DND-41 (cell line): Measurements from ENCODE around the gene EIF2S3.

Experiments used
- ATAC-seq: fragments of 200-7000 bp; cut with Tn5 transposase; 3 replicates; pipeline ENCODE4 v1.9.1; 2021; ENCODE audit warnings: low read depth; ENCODE audit not compliant: insufficient read depth
- DNase-seq: peaks from one replicate; pipeline ENCODE4 v3.0.0-alpha.2; 2020
- H2AFZ ChIP-seq: 2 replicates; pipeline ENCODE4 v1.6.0; 2012; ENCODE audit warnings: low read depth, low read length
- H3K27ac ChIP-seq: 2 replicates; pipeline ENCODE4 v1.5.1; 2012; ENCODE audit warnings: low read length, inconsistent platforms
- H3K27me3 ChIP-seq: fragments of 200-600 bp; sonication (generic); 2 replicates; pipeline ENCODE4 v1.6.0; 2012; ENCODE audit warnings: low read length, mild to moderate bottlenecking, inconsistent platforms; ENCODE audit not compliant: insufficient read depth, poor library complexity
- H3K36me3 ChIP-seq: 2 replicates; pipeline ENCODE4 v1.5.1; 2012; ENCODE audit warnings: low read length, inconsistent platforms; ENCODE audit not compliant: insufficient read depth
- H3K4me1 ChIP-seq: 2 replicates; pipeline ENCODE4 v1.5.1; 2012; ENCODE audit warnings: mild to moderate bottlenecking, low read length; ENCODE audit not compliant: insufficient read depth
- H3K4me2 ChIP-seq: 2 replicates; pipeline ENCODE4 v1.6.0; 2012; ENCODE audit warnings: mild to moderate bottlenecking, moderate library complexity, low read length, inconsistent platforms; ENCODE audit not compliant: insufficient read depth
- H3K4me3 ChIP-seq, 2 experiments: fragments of 200-600 bp in 1 of 2; shearing (Covaris generic) in 1 of 2; 2 replicates each; pipeline ENCODE4 v1.5.1; 2012 to 2016; ENCODE audit warnings: inconsistent platforms in 2 of 2, low read length in 2 of 2, mild to moderate bottlenecking in 2 of 2, low read depth in 1 of 2, moderate library complexity in 1 of 2
- H3K79me2 ChIP-seq: 2 replicates; pipeline ENCODE4 v1.6.0; 2012; ENCODE audit warnings: low read length, inconsistent platforms; ENCODE audit not compliant: insufficient read depth
- H3K9ac ChIP-seq: 2 replicates; pipeline ENCODE4 v1.6.0; 2012; ENCODE audit warnings: low read depth, mild to moderate bottlenecking, inconsistent platforms, low read length, moderate library complexity
- H3K9me3 ChIP-seq: 2 replicates; pipeline ENCODE4 v1.5.1; 2012; ENCODE audit warnings: low read length, moderate library complexity, mild to moderate bottlenecking, inconsistent platforms; ENCODE audit not compliant: insufficient read depth, severe bottlenecking
- H4K20me1 ChIP-seq: 2 replicates; pipeline ENCODE4 v1.6.0; 2012; ENCODE audit warnings: low read length; ENCODE audit not compliant: insufficient read depth
- CTCF ChIP-seq: IDR thresholded peaks from 2 replicates; pipeline ENCODE4 v1.5.1; 2012; ENCODE audit warnings: borderline replicate concordance, low read length, moderate library complexity, mild to moderate bottlenecking; ENCODE audit not compliant: poor library complexity, severe bottlenecking; ENCODE audit errors: extremely low read depth
- EZH2 ChIP-seq: IDR thresholded peaks from 3 replicates; pipeline ENCODE4 v1.6.1; 2012; ENCODE audit warnings: borderline replicate concordance, low read depth, mild to moderate bottlenecking, moderate library complexity, low read length, inconsistent platforms; ENCODE audit not compliant: severe bottlenecking

The EIF2S3 gene

DNA sequence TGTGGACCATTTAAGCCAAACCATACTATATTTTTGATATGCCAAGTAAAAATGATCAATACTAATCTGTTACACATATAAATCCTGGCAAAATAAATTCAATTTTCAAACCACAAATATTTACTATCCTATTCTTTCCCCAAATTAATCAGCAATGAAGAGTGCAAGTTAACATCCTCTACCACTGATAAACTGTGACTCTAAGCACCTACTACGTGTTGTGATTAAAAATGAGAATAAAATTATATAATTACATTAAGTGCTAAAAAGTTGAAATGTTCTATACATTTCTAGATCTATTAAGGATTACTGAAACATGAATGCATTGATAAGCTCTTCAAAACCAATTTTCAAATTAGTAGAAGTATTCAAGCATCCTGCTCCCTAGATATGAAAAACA is 31.2 kb upstream of the EIF2S3 start:
- peak overlapping the region; percentile 81 to 97 for H3K4me3 ChIP-seq
- H3K79me2 ChIP-seq: peaks cover 64% of the 10 kb centered on the region
- TF ChIP-seq EZH2 (no peak), CTCF (no peak)
- peak overlapping the region; percentile 88 for H3K27ac ChIP-seq
- no peaks in the 10 kb centered on the region for H3K9me3 ChIP-seq
- no peaks in the 10 kb centered on the region for H3K36me3 ChIP-seq
- no peak overlapping the region for H2AFZ ChIP-seq
- peak overlapping the region; percentile 84 for H3K9ac ChIP-seq
- H4K20me1 ChIP-seq: no peaks in the 10 kb centered on the region; the same call in 1 of the 2 replicates
- H3K27me3 ChIP-seq: no peaks in the 10 kb centered on the region
- DNase-seq: no peak
- peaks cover 34% of the 10 kb centered on the region; the same call in 1 of the 2 replicates for H3K4me1 ChIP-seq
- H3K4me2 ChIP-seq: peak overlapping the region; percentile 64
- no peak for ATAC-seq

DNA sequence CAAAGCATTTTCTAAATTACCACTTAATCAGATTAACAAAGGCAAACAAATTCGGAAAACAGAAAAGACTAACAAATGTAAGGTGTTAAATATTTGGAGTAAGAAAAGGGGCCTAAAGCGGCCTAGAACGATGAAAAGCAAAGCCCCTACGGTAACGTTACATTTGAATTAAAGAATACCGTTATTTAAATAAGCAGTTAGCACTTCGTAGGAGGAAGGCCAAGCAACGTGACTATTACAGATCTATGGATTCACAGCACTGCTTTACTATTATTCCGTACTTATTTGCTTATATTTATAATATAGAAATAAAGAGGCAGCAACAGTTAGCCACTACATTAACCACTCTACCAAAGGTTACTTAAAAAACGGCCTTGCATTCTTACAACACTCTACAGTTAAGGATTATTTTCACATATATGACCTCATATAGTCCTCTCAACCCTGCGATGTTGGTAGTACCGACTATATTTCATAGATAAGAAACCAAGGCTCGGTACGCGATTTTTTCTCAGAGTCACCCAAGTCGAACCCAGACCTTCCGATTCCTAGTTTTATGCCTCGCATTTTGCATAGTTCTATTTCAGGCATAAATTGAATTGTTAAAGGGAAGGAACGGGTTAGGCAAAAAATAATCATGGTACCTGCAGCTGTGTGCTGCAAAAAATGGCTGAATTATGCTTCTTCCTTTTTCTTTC is 30.6 kb upstream of the EIF2S3 start:
- Histone ChIP-seq H3K36me3 (no peaks in the 10 kb centered on the region), H3K4me3 (peak overlapping the region; percentile 81 to 97), H2AFZ (peak overlapping the region; percentile 52), H3K27ac (peak overlapping the region; percentile 88), H3K4me2 (peak overlapping the region; percentile 64), H3K9ac (peak overlapping the region; percentile 84), H3K79me2 (peaks cover 59% of the 10 kb centered on the region), H3K4me1 (peaks cover 34% of the 10 kb centered on the region; the same call in 1 of the 2 replicates), H3K27me3 (no peaks in the 10 kb centered on the region), H4K20me1 (no peaks in the 10 kb centered on the region; the same call in 1 of the 2 replicates), H3K9me3 (no peaks in the 10 kb centered on the region)
- DNase-seq: no peak
- no peak for TF ChIP-seq CTCF
- TF ChIP-seq EZH2: no peak
- ATAC-seq: 0 out of 3 replicates have a peak, but pooled peaks have one; percentile 13

DNA sequence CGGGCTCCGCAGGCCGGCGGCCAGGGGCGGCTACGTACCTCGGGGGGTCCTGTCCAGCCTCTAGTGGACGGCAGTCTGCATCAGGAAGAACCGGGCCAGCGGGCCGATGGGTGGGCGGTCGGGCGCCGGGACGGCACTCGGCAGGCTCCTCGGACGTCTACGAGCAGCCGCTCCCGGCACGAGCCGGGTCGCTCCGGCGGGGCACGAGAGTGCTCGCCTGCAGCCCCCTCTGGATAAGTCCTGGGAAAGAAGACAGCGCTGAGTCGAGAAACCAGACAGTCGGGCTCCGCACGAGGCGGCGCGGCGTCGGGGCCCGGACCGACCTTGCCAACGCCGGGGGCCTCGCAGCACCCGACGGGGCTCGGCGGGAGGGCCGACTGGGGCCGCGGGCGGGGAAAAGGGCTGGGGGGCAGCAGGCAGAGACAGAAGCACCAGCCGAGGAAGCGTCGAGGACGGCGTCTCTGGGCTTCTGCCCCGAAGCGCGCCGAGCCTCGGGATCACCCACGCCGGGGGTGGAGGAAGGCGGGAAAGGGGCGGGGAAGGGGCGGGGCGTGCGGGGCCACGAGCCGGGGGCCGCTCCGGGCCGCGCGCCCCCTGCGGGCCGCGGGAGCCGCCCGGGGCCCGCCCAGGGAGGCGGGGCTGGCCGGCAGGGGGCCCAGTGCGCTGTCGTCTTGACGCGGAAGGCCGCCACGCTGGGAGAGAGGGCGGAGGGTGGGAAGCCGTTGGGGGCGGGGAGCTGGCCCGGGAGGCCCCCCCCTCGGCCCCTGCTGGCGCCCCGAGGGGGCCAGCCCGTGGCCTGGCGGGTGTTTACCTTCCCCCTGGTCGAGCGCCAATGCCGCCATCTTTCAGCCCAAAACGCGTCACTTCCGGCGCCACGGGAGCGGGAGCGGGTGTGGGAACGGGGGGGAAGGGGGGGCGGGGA is 29.7 kb upstream of the EIF2S3 start:
- TF ChIP-seq CTCF: peak; percentile 27
- no peak for TF ChIP-seq EZH2
- peak overlapping the region; percentile 71 for H3K4me2 ChIP-seq

More for the DNA sequence above, 29.7 kb upstream of the EIF2S3 start:
- Histone ChIP-seq H3K4me1 (peaks cover 32% of the 10 kb centered on the region; the same call in 1 of the 2 replicates), H3K4me3 (peak overlapping the region; percentile 86 to 97), H3K27ac (peak overlapping the region; percentile 97), H3K9me3 (no peaks in the 10 kb centered on the region), H3K79me2 (peaks cover 50% of the 10 kb centered on the region), H3K9ac (peak overlapping the region; percentile 95), H2AFZ (peak overlapping the region; percentile 98), H3K27me3 (no peaks in the 10 kb centered on the region), H3K36me3 (no peaks in the 10 kb centered on the region), H4K20me1 (no peaks in the 10 kb centered on the region; the same call in 1 of the 2 replicates)
- DNase-seq: peak; percentile 90
- peak; percentile 84 for ATAC-seq
